Upper lobe of left lung (tissue), 6 donors: ENCODE data around the gene REN. TPM values are rescaled to one million over a fixed set of nuclear protein-coding genes. Genes with fewer than 3 reads are reported as not detected.
A peak's percentile ranks its signal among the peaks of the same experiment; 100 is the strongest.

Experiments used
- ATAC-seq, 2 donors: fragments of 200-7000 bp; cut with Tn5 transposase; one replicate each; pipeline ENCODE4 v1.9.1; 2022; ENCODE audit warnings: mild to moderate bottlenecking in 2 of 2, moderate library complexity in 2 of 2; ENCODE audit not compliant: low FRiP score in 2 of 2
- DNase-seq, 2 donors: peaks; one replicate each; pipeline ENCODE4 v3.0.0-alpha.2; 2019 to 2020
- H3K27ac ChIP-seq, 4 donors: fragments of 200-600 bp; sonication (generic); one replicate each; pipeline ENCODE4 v1.5.1; 2016 to 2019
- H3K27me3 ChIP-seq, 4 donors: fragments of 200-600 bp; sonication (generic); one replicate each; pipeline ENCODE4 v1.5.1; 2017 to 2019
- H3K36me3 ChIP-seq, 4 donors: fragments of 200-600 bp; sonication (generic); one replicate each; pipeline ENCODE4 v1.5.1; 2016 to 2019
- H3K4me1 ChIP-seq, 4 donors: fragments of 200-600 bp; sonication (generic); one replicate each; pipeline ENCODE4 v1.5.1; 2018 to 2019
- H3K4me3 ChIP-seq, 4 donors: fragments of 200-600 bp; sonication (generic); one replicate each; pipeline ENCODE4 v1.5.1; 2017 to 2019; ENCODE audit warnings: mild to moderate bottlenecking in 2 of 4, moderate library complexity in 1 of 4
- H3K9me3 ChIP-seq, 4 donors: fragments of 200-600 bp; sonication (generic); one replicate each; pipeline ENCODE4 v1.5.1; 2018 to 2019
- EP300 ChIP-seq, 4 donors: sonication (generic); formaldehyde crosslinking; IDR thresholded peaks; one replicate each; pipeline ENCODE4 v1.5.1; 2017; ENCODE audit warnings: antibody characterized with exemption in 4 of 4, control low read depth in 2 of 4
- POLR2A ChIP-seq, 4 donors: fragments of 450-650 bp; IDR thresholded peaks; one replicate each; pipeline ENCODE4 v1.5.1; 2016 to 2017; ENCODE audit warnings: antibody characterized with exemption in 4 of 4, mild to moderate bottlenecking in 2 of 4
- POLR2AphosphoS5 ChIP-seq, 2 donors: sonication (generic); formaldehyde crosslinking; IDR thresholded peaks; one replicate each; pipeline ENCODE4 v1.5.1; 2017; ENCODE audit warnings: antibody characterized with exemption in 2 of 2
- WGBS, 2 donors: methylation state at CpG; one replicate each; pipeline ENCODE4 v1.1.5; 2017 to 2018; 5-methylcytosine and 5-hydroxymethylcytosine counted together
- total RNA-seq, 6 donors: library from RNA; depleted of rRNA in 4 of 6; stranded (reverse); fragments of >200 nt in 4 of 6; gene quantifications; one replicate each; pipeline versions ENCODE4 v1.1.0 to v1.2.1, GENCODE V29; 2016 to 2021
- TF ChIP-seq, protein P1 (sequence below), 6 experiments: fragments of 450-650 bp in 4 of 6; fragments of 200-600 bp in 2 of 6; sonication (generic) in 2 of 6; IDR thresholded peaks; one replicate each; pipeline ENCODE4 v1.5.1; 2016 to 2019; ENCODE audit warnings: antibody characterized with exemption in 6 of 6
- donor health status: DM: no; HTN: no; CAD: no; lungs with moderate emphysema.
- donor health status: DM: no; HTN: yes; CAD: no; lungs with severe emphysema.

The REN gene
- total RNA-seq, 6 donors from 2014 or later = 0.64 to 0.76 (median 0.66) TPM; not detected in 3

DNA sequence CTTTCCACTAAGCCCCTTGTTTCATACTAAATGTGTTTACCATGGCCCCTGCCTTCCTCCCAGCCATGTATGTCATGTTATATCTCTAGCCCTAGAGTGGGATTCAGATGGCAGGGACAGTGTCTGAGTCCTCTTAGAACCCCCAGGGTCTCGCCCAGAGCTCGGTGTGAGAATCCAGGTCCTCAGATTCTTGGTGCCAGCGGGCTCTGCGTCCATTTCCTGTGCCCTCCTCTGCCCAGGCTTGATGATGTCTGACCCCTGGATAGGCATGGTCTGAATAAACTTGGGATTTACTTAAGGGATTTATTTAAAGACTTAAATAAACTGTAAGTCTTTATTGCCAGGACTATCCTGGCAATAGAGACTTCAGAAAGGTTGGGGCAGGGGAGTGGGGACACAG lies 36.3 kb upstream of the REN start:
- no peak overlapping the region for H3K4me3 ChIP-seq
- TF ChIP-seq, protein P1, sequence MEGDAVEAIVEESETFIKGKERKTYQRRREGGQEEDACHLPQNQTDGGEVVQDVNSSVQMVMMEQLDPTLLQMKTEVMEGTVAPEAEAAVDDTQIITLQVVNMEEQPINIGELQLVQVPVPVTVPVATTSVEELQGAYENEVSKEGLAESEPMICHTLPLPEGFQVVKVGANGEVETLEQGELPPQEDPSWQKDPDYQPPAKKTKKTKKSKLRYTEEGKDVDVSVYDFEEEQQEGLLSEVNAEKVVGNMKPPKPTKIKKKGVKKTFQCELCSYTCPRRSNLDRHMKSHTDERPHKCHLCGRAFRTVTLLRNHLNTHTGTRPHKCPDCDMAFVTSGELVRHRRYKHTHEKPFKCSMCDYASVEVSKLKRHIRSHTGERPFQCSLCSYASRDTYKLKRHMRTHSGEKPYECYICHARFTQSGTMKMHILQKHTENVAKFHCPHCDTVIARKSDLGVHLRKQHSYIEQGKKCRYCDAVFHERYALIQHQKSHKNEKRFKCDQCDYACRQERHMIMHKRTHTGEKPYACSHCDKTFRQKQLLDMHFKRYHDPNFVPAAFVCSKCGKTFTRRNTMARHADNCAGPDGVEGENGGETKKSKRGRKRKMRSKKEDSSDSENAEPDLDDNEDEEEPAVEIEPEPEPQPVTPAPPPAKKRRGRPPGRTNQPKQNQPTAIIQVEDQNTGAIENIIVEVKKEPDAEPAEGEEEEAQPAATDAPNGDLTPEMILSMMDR (IDR thresholded peaks at IDR 0.05) = no peak
- TF ChIP-seq EP300 (IDR thresholded peaks at IDR 0.05) (no peak), POLR2AphosphoS5 (IDR thresholded peaks at IDR 0.05) (no peak), POLR2A (IDR thresholded peaks at IDR 0.05) (no peak)
- no peak overlapping the region for H3K27ac ChIP-seq
- H3K9me3 ChIP-seq = no peaks in the 10 kb centered on the region
- H3K36me3 ChIP-seq = no peaks in the 10 kb centered on the region
- DNase-seq (no peak), ATAC-seq (no peak)
- peaks cover 0 to 5% (median 2%) of the 10 kb centered on the region in 4 donors for H3K4me1 ChIP-seq
- no peaks in the 10 kb centered on the region for H3K27me3 ChIP-seq
- 76 to 87% methylated on average over 4 of the region's 4 CpGs for WGBS, 2 donors

DNA sequence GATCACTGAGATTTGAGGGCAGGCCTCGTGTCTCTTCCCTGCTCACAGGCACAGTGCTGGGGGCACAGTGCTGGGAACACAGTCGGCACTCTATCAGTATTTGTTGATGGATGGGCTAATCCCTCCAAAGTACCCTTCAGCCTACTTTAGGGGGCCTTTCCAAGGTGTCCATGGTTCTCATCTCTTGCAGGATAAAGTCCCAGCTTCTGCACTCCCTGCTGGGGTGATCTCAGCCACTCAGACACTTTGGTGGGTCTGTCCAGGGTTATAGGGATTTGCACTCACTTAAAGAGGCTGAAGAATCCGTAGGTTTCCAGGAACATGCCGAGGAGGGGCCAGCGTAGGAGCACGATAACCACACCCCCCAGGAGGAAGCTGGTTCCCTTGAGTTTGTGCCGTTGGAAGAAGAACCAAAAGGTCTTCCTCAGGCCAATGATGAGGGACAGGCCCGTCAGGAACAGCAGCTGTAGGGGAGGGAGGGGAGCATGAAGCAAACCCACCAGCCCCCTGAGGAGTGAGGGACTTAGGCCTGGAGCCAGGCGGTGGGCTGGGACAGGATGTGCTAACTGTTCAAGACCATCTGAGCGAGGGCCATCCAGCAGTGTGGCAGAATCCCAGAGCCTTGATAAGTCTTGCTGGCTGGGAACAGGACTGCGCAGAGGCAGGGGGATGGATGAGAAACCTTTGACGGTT lies 35.4 kb upstream of the REN start:
- H3K4me1 ChIP-seq = no peaks in the 10 kb centered on the region
- H3K9me3 ChIP-seq = no peaks in the 10 kb centered on the region
- no peaks in the 10 kb centered on the region for H3K27me3 ChIP-seq
- no peak for ATAC-seq
- DNase-seq = no peak
- 84 to 86% methylated on average over 11 to 12 of the region's 12 CpGs for WGBS, 2 donors
- no peak overlapping the region for H3K4me3 ChIP-seq
- TF ChIP-seq POLR2AphosphoS5 (IDR thresholded peaks at IDR 0.05) (no peak), EP300 (IDR thresholded peaks at IDR 0.05) (no peak), POLR2A (IDR thresholded peaks at IDR 0.05) (no peak)
- H3K27ac ChIP-seq = no peak overlapping the region
- H3K36me3 ChIP-seq = no peaks in the 10 kb centered on the region

DNA sequence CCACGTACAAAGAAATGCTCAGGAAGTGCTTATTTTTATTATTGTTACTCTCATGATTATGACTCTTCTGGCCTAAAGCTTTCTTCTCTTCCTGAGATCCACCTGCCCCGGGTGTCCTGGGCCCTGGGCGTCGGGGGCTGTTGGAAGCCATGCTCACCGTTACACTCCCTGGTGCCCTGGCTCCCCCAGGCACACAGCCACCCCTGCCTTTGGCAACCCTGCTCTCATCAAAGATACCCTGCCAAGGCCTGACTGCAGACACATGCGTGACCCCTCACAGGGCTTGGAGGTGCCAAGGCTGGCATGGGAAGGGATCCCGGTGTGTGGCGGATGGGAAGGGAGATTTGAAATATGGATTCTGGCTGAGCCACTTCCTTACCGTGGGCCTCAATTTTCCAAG lies 33.4 kb upstream of the REN start:
- WGBS, 2 donors = 71 to 84% methylated on average over 6 to 9 of the region's 9 CpGs
- no peaks in the 10 kb centered on the region for H3K4me1 ChIP-seq
- no peaks in the 10 kb centered on the region for H3K27me3 ChIP-seq
- no peak overlapping the region for H3K27ac ChIP-seq
- H3K9me3 ChIP-seq = no peaks in the 10 kb centered on the region
- DNase-seq (peak in 1 of 2 donors; percentile 68), ATAC-seq (no peak)
- TF ChIP-seq POLR2AphosphoS5 (IDR thresholded peaks at IDR 0.05) = no peak
- TF ChIP-seq POLR2A (IDR thresholded peaks at IDR 0.05) = no peak
- no peak for TF ChIP-seq EP300 (IDR thresholded peaks at IDR 0.05)
- TF ChIP-seq, protein P1 (IDR thresholded peaks at IDR 0.05) = no peak
- no peak overlapping the region for H3K4me3 ChIP-seq
- H3K36me3 ChIP-seq = no peaks in the 10 kb centered on the region

DNA sequence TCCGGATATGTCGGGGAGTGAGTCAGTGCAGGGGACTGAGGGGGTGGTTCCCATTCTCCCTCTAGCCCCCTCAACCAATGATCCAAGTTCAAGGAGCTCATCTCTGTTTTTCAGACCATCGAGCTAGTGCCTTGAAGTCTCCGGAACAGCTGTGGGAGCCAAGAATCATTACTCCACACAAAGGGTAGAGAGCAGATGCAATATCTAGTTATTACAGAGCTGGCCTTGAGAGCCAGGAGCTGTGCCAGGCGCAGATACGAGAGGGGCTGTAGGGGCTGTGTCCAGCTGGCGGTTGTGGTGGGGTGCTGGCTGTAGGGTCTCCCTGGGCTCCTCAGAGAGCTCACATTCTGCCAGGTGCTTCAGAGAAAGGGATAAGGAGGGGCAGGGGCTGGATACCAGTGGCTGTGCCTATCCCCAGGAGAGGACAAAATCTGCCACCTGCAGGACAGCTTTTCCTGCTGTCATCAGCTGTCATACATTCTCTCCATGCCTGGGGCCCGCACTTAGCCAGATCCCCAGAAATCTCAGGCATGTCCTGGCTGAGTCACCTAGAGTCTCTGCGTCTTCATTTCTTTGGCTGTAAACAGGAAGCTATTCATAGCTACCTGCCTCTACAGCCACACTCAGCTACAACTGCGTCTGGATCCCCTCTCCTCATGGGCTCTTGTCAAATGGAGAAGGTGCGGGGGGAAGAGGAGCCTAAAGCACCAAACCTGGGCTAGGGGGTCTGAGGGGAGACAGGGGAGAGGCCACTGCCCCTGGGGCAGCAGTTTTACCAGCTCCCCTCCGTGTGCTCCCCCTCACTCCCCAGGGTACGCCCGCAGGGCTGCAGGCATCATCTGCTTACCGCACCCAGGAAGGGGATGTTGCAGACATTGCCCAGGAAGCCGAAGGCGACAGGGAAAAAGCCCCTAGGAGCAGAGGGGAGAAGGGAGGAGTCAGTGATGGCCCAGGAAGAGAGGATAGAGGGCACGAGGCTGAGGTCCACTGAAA lies 32.5 kb upstream of the REN start:
- DNase-seq (no peak), ATAC-seq (no peak)
- Histone ChIP-seq H3K4me1 (no peaks in the 10 kb centered on the region), H3K4me3 (no peak overlapping the region), H3K36me3 (no peaks in the 10 kb centered on the region), H3K9me3 (no peaks in the 10 kb centered on the region), H3K27ac (no peak overlapping the region), H3K27me3 (no peaks in the 10 kb centered on the region)
- whole genome bisulfite sequencing, 2 donors = 56 to 65% methylated on average over 12 to 18 of the region's 18 CpGs
- TF ChIP-seq, protein P1 (IDR thresholded peaks at IDR 0.05) = peak in 1 of 6 experiments; percentile 5
- TF ChIP-seq POLR2AphosphoS5 (IDR thresholded peaks at IDR 0.05) (no peak), POLR2A (IDR thresholded peaks at IDR 0.05) (no peak)

DNA sequence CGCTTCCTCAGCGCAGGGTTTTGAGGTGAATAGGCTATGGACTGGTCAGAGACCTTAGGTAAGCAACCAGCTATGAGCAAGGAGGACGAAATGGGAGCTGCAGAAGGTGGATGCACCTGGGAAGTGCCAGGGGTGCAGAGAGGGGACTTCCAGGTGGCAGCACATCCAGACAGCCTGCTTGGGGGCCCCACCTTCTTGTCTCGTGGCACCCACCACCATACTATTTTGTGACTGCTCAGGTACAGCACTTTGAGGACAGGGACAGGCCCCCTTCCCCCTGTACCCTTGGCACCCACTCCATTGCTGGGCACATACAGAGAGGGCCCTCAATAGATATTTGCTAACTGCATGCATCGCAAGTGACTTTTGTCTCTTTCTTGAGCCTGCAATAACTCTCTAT lies 30.9 kb upstream of the REN start:
- TF ChIP-seq, protein P1 (IDR thresholded peaks at IDR 0.05) = no peak
- no peak for TF ChIP-seq POLR2AphosphoS5 (IDR thresholded peaks at IDR 0.05)
- Histone ChIP-seq H3K9me3 (no peaks in the 10 kb centered on the region), H3K27ac (no peak overlapping the region), H3K4me1 (no peaks in the 10 kb centered on the region), H3K36me3 (no peaks in the 10 kb centered on the region), H3K27me3 (no peaks in the 10 kb centered on the region), H3K4me3 (no peak overlapping the region)
- 59 to 81% methylated on average over 3 to 5 of the region's 5 CpGs for WGBS, 2 donors
- DNase-seq = no peak
- no peak for ATAC-seq
